BE2C (cell line): ENCODE data around the gene LGALS8.

Experiments used
- DNase-seq: peaks from one replicate; pipeline ENCODE4 v3.0.0-alpha.2; 2020
- H3K27me3 ChIP-seq: fragments of 250-450 bp; sonication (Bioruptor Pico); 2 replicates; pipeline ENCODE4 v1.5.1; 2020; ENCODE audit warnings: mild to moderate bottlenecking
- H3K36me3 ChIP-seq: fragments of 250-450 bp; sonication (Bioruptor Pico); 2 replicates; pipeline ENCODE4 v1.5.1; 2020; ENCODE audit warnings: mild to moderate bottlenecking
- H3K4me1 ChIP-seq: fragments of 250-450 bp; sonication (Bioruptor Pico); 2 replicates; pipeline ENCODE4 v1.5.1; 2020
- H3K4me3 ChIP-seq: 2 replicates; pipeline ENCODE4 v1.5.1; 2011; ENCODE audit warnings: low read depth, low read length
- H3K9me3 ChIP-seq: fragments of 250-450 bp; sonication (Bioruptor Pico); 2 replicates; pipeline ENCODE4 v1.5.1; 2020
- CTCF ChIP-seq: IDR thresholded peaks from 2 replicates; pipeline ENCODE4 v1.5.1; 2012; ENCODE audit warnings: mild to moderate bottlenecking, low read depth, low read length

The LGALS8 gene

DNA sequence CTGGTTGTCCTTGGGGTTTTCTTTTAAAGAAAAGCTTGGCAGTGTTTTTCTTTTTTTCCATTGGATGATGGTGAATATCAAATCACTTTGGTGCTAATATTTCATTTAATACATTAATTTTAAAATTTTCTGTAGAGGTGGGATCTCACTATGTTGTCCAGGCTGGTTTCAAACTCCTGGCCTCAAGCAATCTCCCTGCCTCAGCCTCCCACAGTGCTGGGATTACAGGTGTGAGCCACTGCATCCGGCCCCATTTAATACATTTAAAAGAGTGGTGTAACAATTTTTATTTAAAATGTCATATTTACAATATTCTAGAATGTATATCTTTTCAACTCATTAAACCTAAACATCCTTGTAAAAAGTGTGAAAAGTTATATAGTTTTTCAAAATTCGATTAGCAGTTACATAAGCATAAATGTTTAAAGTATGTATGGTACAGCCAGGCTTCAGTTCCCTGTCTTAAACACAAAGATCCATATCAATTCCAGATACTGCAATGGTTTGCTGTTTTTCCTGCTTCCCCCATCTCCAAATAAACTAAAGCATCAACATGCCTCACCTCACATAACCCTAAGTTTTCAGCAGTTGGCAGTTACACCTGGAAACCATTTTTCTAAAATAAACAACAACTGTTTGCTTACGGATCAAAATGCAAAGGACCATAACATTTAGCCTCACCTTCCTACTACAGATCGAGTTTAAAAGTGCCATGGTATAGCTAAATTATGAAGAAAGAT, 8.9 kb upstream of the LGALS8 start:
- H3K4me3 ChIP-seq: no peak overlapping the region
- no peak for TF ChIP-seq CTCF
- H3K36me3 ChIP-seq: no peaks in the 10 kb centered on the region

GRCh38 chr1:236515443-236515958, 8.3 kb upstream of the LGALS8 start:
- no peak for TF ChIP-seq CTCF
- H3K27me3 ChIP-seq: no peaks in the 10 kb centered on the region
- no peaks in the 10 kb centered on the region for H3K36me3 ChIP-seq
- H3K4me3 ChIP-seq: no peak overlapping the region
- no peak for DNase-seq
- no peaks in the 10 kb centered on the region for H3K4me1 ChIP-seq
- no peaks in the 10 kb centered on the region for H3K9me3 ChIP-seq

More for the DNA sequence above, 8.9 kb upstream of the LGALS8 start:
- H3K27me3 ChIP-seq: peaks cover 1% of the 10 kb centered on the region; the same call in 1 of the 2 replicates
- H3K4me1 ChIP-seq: no peaks in the 10 kb centered on the region
- no peak for DNase-seq
- H3K9me3 ChIP-seq: no peaks in the 10 kb centered on the region

GRCh38 chr1:236516929-236517704, 6.7 kb upstream of the LGALS8 start:
- TF ChIP-seq CTCF: no peak
- no peaks in the 10 kb centered on the region for H3K27me3 ChIP-seq
- H3K4me1 ChIP-seq: no peaks in the 10 kb centered on the region
- H3K9me3 ChIP-seq: no peaks in the 10 kb centered on the region
- no peak overlapping the region for H3K4me3 ChIP-seq
- no peak for DNase-seq
- no peaks in the 10 kb centered on the region for H3K36me3 ChIP-seq

DNA sequence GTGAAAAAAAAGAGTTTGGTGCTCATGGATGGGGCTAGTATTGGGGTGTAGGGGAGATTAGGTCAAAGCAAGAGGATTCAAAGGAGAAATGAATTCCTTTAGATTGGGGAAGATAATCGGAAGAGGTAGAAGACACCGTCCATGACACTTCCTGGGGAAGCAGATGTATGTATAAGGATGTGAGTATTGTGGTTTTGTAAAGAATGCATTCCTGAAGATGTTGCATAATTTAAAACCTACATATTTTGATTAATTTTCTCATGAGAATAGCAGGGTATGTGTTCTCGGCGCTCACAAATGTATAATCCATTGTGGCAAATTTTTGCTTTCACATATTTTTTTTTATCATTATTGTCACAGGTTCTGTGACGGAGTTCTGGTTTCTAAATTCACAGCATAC, 5.5 kb upstream of the LGALS8 start:
- TF ChIP-seq CTCF: no peak
- H3K4me1 ChIP-seq: no peaks in the 10 kb centered on the region
- DNase-seq: no peak
- no peak overlapping the region for H3K4me3 ChIP-seq
- H3K9me3 ChIP-seq: no peaks in the 10 kb centered on the region
- no peaks in the 10 kb centered on the region for H3K36me3 ChIP-seq
- H3K27me3 ChIP-seq: no peaks in the 10 kb centered on the region

DNA sequence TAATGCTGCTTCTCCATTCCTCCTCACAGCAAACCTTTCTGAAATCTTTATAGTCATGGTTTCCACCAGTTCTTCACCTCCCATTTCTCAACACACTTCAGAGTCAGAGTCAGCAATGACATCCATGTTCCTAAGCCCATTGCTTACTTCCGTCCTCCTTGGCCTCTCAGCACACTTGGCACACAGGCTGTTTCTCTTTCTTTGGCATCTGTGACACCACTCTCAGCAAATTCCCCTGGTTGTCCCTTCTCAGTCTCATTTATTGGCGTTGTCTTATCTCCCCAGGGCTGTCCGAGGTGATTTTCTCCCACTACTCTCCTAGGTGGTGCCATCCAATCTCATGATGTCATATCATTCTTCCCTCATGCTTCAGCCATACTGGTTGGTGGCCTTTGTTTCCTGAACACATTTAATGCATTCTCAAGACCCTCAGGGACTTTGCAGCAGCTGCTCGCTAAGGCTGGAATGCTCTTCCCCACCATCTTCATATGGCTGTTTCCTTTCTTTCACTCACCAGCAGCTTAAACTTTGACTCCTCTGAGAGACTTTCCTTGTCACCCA, 3.3 kb upstream of the LGALS8 start:
- DNase-seq: no peak
- Histone ChIP-seq H3K4me1 (peaks cover 2% of the 10 kb centered on the region; the same call in 1 of the 2 replicates), H3K36me3 (no peaks in the 10 kb centered on the region), H3K4me3 (no peak overlapping the region), H3K27me3 (no peaks in the 10 kb centered on the region), H3K9me3 (no peaks in the 10 kb centered on the region)
- no peak for TF ChIP-seq CTCF
